Measurements from ENCODE around the gene SMOC2.
"Not testable (repeated sequence)": the region's sequence is repeated elsewhere in the genome, so short reads cannot be mapped to it uniquely, and the experiment has no call there.

The SMOC2 gene

DNA sequence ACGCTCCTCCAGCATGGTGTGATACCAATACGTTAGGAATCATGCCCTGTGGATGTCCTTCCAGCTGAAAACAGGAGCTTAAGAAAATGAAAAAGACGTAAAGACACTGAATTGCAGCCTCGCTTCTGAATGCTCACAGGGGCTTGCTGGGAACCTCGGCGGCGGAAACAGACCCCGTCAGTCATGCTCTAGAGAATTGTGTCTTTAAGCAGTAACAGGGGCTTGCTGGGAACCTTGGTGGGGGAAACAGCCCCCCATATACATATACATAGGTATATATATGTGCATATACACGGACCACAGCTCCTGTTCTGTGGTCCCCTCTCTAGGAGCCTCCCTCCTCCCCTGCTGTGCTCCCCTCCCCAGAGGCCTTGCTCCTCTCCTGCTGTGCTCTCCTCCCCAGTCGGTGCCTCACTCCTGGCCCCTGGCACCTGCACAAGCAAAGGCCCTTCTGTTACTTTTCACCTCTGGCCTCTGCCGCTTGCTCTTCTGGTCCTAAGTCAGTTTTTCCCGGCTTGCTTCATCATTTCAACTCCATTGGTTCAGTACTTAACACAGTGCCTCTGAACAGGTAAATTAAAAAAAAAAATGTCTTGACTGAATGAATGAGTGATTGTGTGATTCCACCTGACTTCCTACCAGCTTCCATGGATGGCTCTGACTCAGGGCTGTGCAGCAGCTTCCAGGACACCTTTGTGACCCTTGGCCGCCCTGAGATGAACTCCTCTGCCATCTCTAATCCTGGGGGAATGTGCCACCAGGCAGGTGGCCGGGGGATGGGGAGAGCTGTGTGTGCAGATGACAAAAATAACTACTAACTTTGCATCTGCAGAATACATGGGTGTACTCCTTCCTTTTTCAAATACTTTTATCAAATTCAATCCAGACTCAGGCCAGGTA, 246.1 kb downstream of the SMOC2 start:
- H3K4me3 ChIP-seq (ENCODE audit: severe bottlenecking): no peak overlapping the region
- no peak for ATAC-seq (ENCODE audit: low read depth)

GRCh38 chr6:168690271-168690670, 249.3 kb downstream of the SMOC2 start:
- no peaks in the 10 kb centered on the region for H3K27me3 ChIP-seq (ENCODE audit: insufficient read depth, poor library complexity, severe bottlenecking)
- ATAC-seq (ENCODE audit: low read depth) (no peak), DNase-seq (ENCODE audit: low spot score) (no peak)
- H3K27ac ChIP-seq (ENCODE audit: poor library complexity, severe bottlenecking): no peak overlapping the region
- no peak for TF ChIP-seq CTCF (IDR thresholded peaks at IDR 0.05; ENCODE audit: poor library complexity, severe bottlenecking)
- no peaks in the 10 kb centered on the region for H3K36me3 ChIP-seq (ENCODE audit: low read depth)
- no peaks in the 10 kb centered on the region for H3K4me1 ChIP-seq (ENCODE audit: insufficient read depth, poor library complexity, severe bottlenecking)
- no peaks in the 10 kb centered on the region for H3K9me3 ChIP-seq (ENCODE audit: severe bottlenecking)
- no peak overlapping the region for H3K4me3 ChIP-seq (ENCODE audit: severe bottlenecking)

More for the DNA sequence above, 246.1 kb downstream of the SMOC2 start:
- Histone ChIP-seq H3K27me3 (ENCODE audit: insufficient read depth, poor library complexity, severe bottlenecking) (no peaks in the 10 kb centered on the region), H3K9me3 (ENCODE audit: severe bottlenecking) (no peaks in the 10 kb centered on the region), H3K27ac (ENCODE audit: poor library complexity, severe bottlenecking) (no peak overlapping the region), H3K4me1 (ENCODE audit: insufficient read depth, poor library complexity, severe bottlenecking) (no peaks in the 10 kb centered on the region), H3K36me3 (ENCODE audit: low read depth) (no peaks in the 10 kb centered on the region)
- no peak for TF ChIP-seq CTCF (IDR thresholded peaks at IDR 0.05; ENCODE audit: poor library complexity, severe bottlenecking)
- no peak for DNase-seq (ENCODE audit: low spot score)

DNA sequence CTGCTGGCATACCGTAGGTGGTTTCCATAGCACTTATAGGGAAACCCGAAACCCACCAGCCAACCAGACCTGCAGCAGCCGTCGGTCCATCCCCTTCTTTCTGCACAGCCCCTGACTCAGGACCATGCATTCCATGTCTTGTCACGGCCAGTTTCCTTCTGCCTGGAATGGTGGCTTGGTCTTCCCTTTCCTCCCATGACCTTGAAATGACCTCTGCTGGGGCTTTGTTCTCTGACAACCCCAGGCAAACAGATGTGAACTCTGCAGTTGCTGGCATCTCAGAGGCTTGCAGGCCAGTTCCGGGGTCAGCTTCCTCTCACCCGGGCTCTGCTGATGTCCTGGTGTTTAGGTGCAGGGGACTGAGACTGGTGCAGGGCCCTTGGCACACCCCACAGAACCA, 250.8 kb downstream of the SMOC2 start:
- ATAC-seq (ENCODE audit: low read depth) (no peak), DNase-seq (ENCODE audit: low spot score) (no peak)
- H3K9me3 ChIP-seq (ENCODE audit: severe bottlenecking): no peaks in the 10 kb centered on the region
- no peak overlapping the region for H3K27ac ChIP-seq (ENCODE audit: poor library complexity, severe bottlenecking)
- H3K27me3 ChIP-seq (ENCODE audit: insufficient read depth, poor library complexity, severe bottlenecking): no peaks in the 10 kb centered on the region
- no peaks in the 10 kb centered on the region for H3K4me1 ChIP-seq (ENCODE audit: insufficient read depth, poor library complexity, severe bottlenecking)
- H3K4me3 ChIP-seq (ENCODE audit: severe bottlenecking): no peak overlapping the region
- no peak for TF ChIP-seq CTCF (IDR thresholded peaks at IDR 0.05; ENCODE audit: poor library complexity, severe bottlenecking)
- no peaks in the 10 kb centered on the region for H3K36me3 ChIP-seq (ENCODE audit: low read depth)

DNA sequence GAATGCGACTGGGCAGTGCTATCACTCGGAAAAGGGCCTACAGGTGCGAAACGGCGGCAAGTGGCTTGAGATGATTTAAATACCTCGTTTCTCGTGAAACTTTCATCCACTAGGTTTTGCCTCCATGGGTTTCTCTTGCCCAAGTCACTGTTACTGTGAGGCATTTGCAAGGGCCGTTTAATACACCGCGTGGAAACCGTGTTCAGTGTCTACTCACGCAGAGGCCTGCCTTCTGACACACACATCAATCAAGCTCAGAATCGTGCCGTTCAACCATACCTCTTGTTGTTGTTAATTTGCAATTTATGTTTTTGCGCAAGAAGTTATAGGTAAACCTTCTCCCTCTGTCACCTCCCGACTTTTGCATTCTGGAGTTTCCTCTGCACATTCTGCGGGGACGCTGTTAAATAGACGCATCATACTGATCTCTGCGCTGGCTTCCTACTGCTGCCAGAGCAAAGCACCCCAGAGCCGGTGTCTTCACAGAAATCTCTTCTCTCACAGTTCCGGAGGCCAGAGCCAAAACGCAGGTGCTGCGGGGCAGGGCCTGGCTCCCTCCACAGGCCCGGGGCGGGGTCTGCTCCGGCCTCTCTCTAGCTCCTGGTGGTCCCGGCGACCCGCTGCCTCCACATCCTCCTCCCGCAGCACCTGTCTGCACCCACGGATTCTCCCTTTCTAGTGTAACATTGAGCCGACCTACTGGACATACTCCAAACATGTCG, 251.4 kb downstream of the SMOC2 start:
- H3K4me1 ChIP-seq (ENCODE audit: insufficient read depth, poor library complexity, severe bottlenecking): no peaks in the 10 kb centered on the region
- TF ChIP-seq CTCF (IDR thresholded peaks at IDR 0.05; ENCODE audit: poor library complexity, severe bottlenecking): no peak
- no peak for ATAC-seq (ENCODE audit: low read depth)
- no peaks in the 10 kb centered on the region for H3K36me3 ChIP-seq (ENCODE audit: low read depth)
- no peaks in the 10 kb centered on the region for H3K9me3 ChIP-seq (ENCODE audit: severe bottlenecking)
- no peak overlapping the region for H3K4me3 ChIP-seq (ENCODE audit: severe bottlenecking)
- no peaks in the 10 kb centered on the region for H3K27me3 ChIP-seq (ENCODE audit: insufficient read depth, poor library complexity, severe bottlenecking)
- DNase-seq (ENCODE audit: low spot score): no peak
- H3K27ac ChIP-seq (ENCODE audit: poor library complexity, severe bottlenecking): no peak overlapping the region

- H3K36me3 ChIP-seq (ENCODE audit: low read depth); H3K4me3 ChIP-seq (ENCODE audit: severe bottlenecking); DNase-seq (ENCODE audit: low spot score); H3K4me1 ChIP-seq (ENCODE audit: insufficient read depth, poor library complexity, severe bottlenecking); H3K27me3 ChIP-seq (ENCODE audit: insufficient read depth, poor library complexity, severe bottlenecking); ATAC-seq (ENCODE audit: low read depth); H3K9me3 ChIP-seq (ENCODE audit: severe bottlenecking); H3K27ac ChIP-seq (ENCODE audit: poor library complexity, severe bottlenecking): not testable (repeated sequence)
These were observed 251.9 kb downstream of the SMOC2 start for GRCh38 chr6:168692915-168693257.

DNA sequence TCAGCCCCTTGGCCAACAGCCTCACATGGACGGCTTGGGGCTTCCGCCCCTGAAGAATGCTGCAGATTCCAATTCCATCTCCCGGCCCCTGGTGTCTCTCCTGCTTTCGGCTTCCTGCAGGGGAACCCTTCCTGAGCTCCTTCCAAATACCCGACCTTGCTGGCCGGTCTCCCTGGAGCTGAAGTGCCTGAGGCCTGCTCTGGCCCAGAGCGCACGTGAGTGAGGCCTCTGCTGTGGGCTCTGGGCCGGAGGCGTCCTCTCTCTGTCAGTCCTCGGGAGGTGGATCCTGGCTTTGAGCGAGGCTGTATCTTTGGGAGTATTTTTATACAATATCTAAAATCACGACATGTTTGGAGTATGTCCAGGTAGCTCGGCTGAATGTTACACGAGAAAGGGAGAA, 253.8 kb downstream of the SMOC2 start:
- DNase-seq (ENCODE audit: low spot score): not testable (repeated sequence)

More for the DNA sequence above, 253.8 kb downstream of the SMOC2 start:
- not testable (repeated sequence) for H3K36me3 ChIP-seq (ENCODE audit: low read depth); H3K4me3 ChIP-seq (ENCODE audit: severe bottlenecking); H3K27ac ChIP-seq (ENCODE audit: poor library complexity, severe bottlenecking); H3K9me3 ChIP-seq (ENCODE audit: severe bottlenecking); ATAC-seq (ENCODE audit: low read depth); H3K27me3 ChIP-seq (ENCODE audit: insufficient read depth, poor library complexity, severe bottlenecking); H3K4me1 ChIP-seq (ENCODE audit: insufficient read depth, poor library complexity, severe bottlenecking)
